HG03460 (cell line): ENCODE data around the gene CD226.
A peak's percentile ranks its signal among the peaks of the same experiment; 100 is the strongest.
"Not testable (repeated sequence)": the region's sequence is repeated elsewhere in the genome, so short reads cannot be mapped to it uniquely, and the experiment has no call there.

Source experiments
- ATAC-seq: cut with Tn5 transposase; IDR thresholded peaks from one replicate; pipeline ENCODE4 v1.9.1; 2021; ENCODE audit not compliant: unreplicated experiment

CD226 gene

GRCh38 chr18:69956665-69957620 lies 9.3 kb upstream of the CD226 start:
- ATAC-seq: peak; percentile 22

- ATAC-seq: peak; percentile 39
These were observed 8.4 kb upstream of the CD226 start for GRCh38 chr18:69956057-69956456.

- peak; percentile 29 for ATAC-seq
These were observed 7.2 kb upstream of the CD226 start for GRCh38 chr18:69954719-69955480.

GRCh38 chr18:69953191-69953590 lies 5.5 kb upstream of the CD226 start:
- ATAC-seq: no peak

- ATAC-seq: no peak
These were observed 3.5 kb upstream of the CD226 start for GRCh38 chr18:69951182-69951581.

- no peak for ATAC-seq
These were observed 1.9 kb upstream of the CD226 start for GRCh38 chr18:69949538-69949936.

- peak; percentile 88 for ATAC-seq
These were observed 1.4 kb upstream of the CD226 start for GRCh38 chr18:69948919-69949537.

GRCh38 chr18:69948256-69948655 lies 583 bp upstream of the CD226 start:
- ATAC-seq: no peak

GRCh38 chr18:69946608-69947155 lies 991 bp downstream of the CD226 start:
- no peak for ATAC-seq

GRCh38 chr18:69945220-69946114 lies 2.2 kb downstream of the CD226 start:
- ATAC-seq: no peak

- ATAC-seq: no peak
These were observed 3.2 kb downstream of the CD226 start for GRCh38 chr18:69944436-69944835.

- ATAC-seq: no peak
These were observed 4.7 kb downstream of the CD226 start for GRCh38 chr18:69943021-69943420.

GRCh38 chr18:69941183-69941582 lies 6.5 kb downstream of the CD226 start:
- ATAC-seq: no peak

- not testable (repeated sequence) for ATAC-seq
These were observed 7.9 kb downstream of the CD226 start for GRCh38 chr18:69939812-69940211.

GRCh38 chr18:69936191-69936558 lies 11.5 kb downstream of the CD226 start:
- ATAC-seq: peak; percentile 40

GRCh38 chr18:69935319-69936190 lies 12.1 kb downstream of the CD226 start:
- peak; percentile 94 for ATAC-seq

GRCh38 chr18:69934601-69935265 lies 12.9 kb downstream of the CD226 start:
- no peak for ATAC-seq

- no peak for ATAC-seq
These were observed 18.5 kb downstream of the CD226 start for GRCh38 chr18:69929041-69929774.
